DMS53 treated with DMSO at 0.1 percent for 48 hours (cell line): Measurements from ENCODE around the gene PRKCG.
"Not testable (repeated sequence)": the region's sequence is repeated elsewhere in the genome, so short reads cannot be mapped to it uniquely, and the experiment has no call there.

Experiments used
- DNase-seq: peaks from one replicate; lab custom pipeline; 2025; ENCODE audit not compliant: unreplicated experiment; lab: John Stamatoyannopoulos, UW

The PRKCG gene

GRCh38 chr19:53881482-53882390 lies at the start of gene PRKCG:
Gene PRKCG (plus strand): TSS chr19:53882197. CDS start chr19:53882495, 298 bp downstream.
- no peak for DNase-seq

- not testable (repeated sequence) for DNase-seq
Measured at GRCh38 chr19:53832861-53833260, 49.1 kb upstream of the PRKCG start.

- DNase-seq: not testable (repeated sequence)
Measured at GRCh38 chr19:53838446-53838845, 43.6 kb upstream of the PRKCG start.

- not testable (repeated sequence) for DNase-seq
Measured at GRCh38 chr19:53840241-53840640, 41.8 kb upstream of the PRKCG start.

GRCh38 chr19:53840914-53841313 lies 41.1 kb upstream of the PRKCG start:
- DNase-seq: not testable (repeated sequence)

- no peak for DNase-seq
Measured at GRCh38 chr19:53844849-53845246, 37.1 kb upstream of the PRKCG start.

GRCh38 chr19:53847555-53847954 lies 34.4 kb upstream of the PRKCG start:
- no peak for DNase-seq

- no peak for DNase-seq
Measured at GRCh38 chr19:53849237-53849676, 32.7 kb upstream of the PRKCG start.

GRCh38 chr19:53853707-53854106 lies 28.3 kb upstream of the PRKCG start:
- no peak for DNase-seq

- DNase-seq: no peak
Measured at GRCh38 chr19:53864308-53864836, 17.6 kb upstream of the PRKCG start.

GRCh38 chr19:53865523-53865917 lies 16.5 kb upstream of the PRKCG start:
- DNase-seq: no peak

GRCh38 chr19:53865918-53866864 lies 15.8 kb upstream of the PRKCG start:
- no peak for DNase-seq

- DNase-seq: no peak
Measured at GRCh38 chr19:53866865-53867224, 15.2 kb upstream of the PRKCG start.

GRCh38 chr19:53867225-53868090 lies 14.5 kb upstream of the PRKCG start, which contains the start of gene MYADM:
Gene MYADM (plus strand): TSS chr19:53867883. CDS start chr19:53873530, 5,647 bp downstream.
- no peak for DNase-seq

GRCh38 chr19:53868091-53868891 lies 13.7 kb upstream of the PRKCG start:
- DNase-seq: no peak

- no peak for DNase-seq
Measured at GRCh38 chr19:53868892-53869804, 12.8 kb upstream of the PRKCG start.

- not testable (repeated sequence) for DNase-seq
Measured at GRCh38 chr19:53869805-53870484, 12.1 kb upstream of the PRKCG start.

GRCh38 chr19:53870485-53870844 lies 11.5 kb upstream of the PRKCG start:
- DNase-seq: no peak
